PC-3 (cell line): Measurements from ENCODE around the gene PLSCR4.

Experiments used
- CTCF ChIP-seq: fragments of 300-600 bp; sonication (generic); conservative IDR thresholded peaks from 2 replicates; pipeline ENCODE4 v1.5.1; 2017; ENCODE audit warnings: antibody characterized with exemption, low read depth, mild to moderate bottlenecking, low read length
- EZH2 ChIP-seq: fragments of 300-600 bp; sonication (generic); IDR thresholded peaks from one replicate; pipeline ENCODE4 v1.6.1; 2017; ENCODE audit warnings: antibody characterized with exemption, mild to moderate bottlenecking, low read length; ENCODE audit not compliant: unreplicated experiment
- EZH2phosphoT487 ChIP-seq: fragments of 300-600 bp; sonication (generic); IDR thresholded peaks from 2 replicates; pipeline ENCODE4 v1.6.1; 2018; ENCODE audit warnings: mild to moderate bottlenecking, antibody characterized with exemption, low read length, borderline replicate concordance

- TF ChIP-seq CTCF: no peak
- TF ChIP-seq EZH2: no peak
- no peak for TF ChIP-seq EZH2phosphoT487
Measured at GRCh38 chr3:146164506-146164905, 86.4 kb downstream of the PLSCR4 start.
